Measurements from ENCODE around the gene EFS.

DNA sequence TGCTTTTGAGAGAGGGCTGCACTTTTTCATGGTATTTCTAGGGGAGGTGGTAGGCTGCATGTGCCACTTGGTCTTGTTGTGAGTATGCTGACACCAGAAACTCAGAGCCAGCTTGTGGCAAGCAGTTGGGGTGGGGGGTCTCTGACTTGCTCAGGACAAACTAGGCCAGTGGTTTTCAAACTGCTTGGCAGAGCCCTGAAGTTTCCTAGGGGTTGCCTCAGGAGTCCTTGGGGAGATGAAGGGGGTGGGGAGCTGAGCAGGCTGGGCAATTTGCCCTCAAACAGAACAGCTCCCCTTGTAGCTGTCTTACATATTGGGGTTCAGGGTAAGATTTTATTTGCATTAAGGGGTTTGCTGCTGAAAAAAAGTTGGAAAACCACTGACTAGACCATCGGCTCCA, 54.4 kb downstream of the EFS start:
- TF ChIP-seq CTCF (IDR thresholded peaks at IDR 0.05) (no peak), POLR2A (IDR thresholded peaks at IDR 0.05) (no peak)

All from thyroid gland (tissue), 4 donors.